ENCODE results near the gene IL22RA1.

Gene IL22RA1

DNA sequence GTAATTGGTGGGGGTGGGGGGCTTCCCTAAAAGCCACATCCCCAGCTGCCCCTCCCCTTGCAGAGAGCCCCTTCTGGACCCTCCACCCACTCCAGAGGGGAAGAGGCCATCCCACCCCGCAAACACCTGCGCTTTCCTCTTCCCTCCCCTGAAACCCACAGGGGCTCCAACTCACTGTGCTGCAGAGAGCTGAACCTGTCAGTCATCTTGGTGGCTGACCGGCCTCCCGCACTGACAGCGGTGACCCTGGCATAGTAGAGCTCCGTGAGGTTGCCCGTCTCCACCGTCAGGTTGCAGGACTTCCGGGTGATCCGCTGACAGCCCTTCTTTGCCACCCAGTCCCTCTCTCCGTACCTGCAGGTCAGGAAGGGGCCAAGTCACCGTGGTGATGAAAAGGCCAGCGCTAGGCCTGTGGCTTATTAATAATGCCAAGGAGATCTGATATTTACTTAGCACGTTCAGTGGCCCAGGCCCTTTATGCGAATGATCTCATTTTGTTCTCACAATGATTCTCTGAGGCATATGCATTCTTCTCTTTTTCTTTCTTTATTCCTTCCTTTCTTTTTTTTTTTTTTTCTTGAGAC is 5.9 kb downstream of the IL22RA1 start:
- DNase-seq: no peak

DNA sequence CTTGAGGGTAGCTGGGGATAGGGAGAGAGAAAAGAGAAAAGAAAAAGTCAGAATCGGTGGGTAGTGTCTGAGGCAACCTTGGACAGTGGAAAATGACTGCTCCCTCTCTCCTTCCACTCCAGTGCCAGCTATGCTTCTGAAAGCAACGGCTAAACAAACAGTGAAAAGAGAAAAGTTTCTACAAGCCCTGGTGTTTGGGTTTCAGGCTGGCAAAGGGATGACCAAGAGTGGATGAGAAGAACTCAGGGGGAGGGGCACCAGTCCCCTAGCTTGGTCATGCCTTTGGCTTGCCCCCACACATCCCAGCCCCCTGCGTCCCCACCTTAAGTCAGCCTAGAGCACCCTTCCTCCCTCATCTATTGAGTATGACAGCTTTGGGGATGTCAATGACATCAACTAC is 8.6 kb downstream of the IL22RA1 start:
- no peak for DNase-seq

DNA sequence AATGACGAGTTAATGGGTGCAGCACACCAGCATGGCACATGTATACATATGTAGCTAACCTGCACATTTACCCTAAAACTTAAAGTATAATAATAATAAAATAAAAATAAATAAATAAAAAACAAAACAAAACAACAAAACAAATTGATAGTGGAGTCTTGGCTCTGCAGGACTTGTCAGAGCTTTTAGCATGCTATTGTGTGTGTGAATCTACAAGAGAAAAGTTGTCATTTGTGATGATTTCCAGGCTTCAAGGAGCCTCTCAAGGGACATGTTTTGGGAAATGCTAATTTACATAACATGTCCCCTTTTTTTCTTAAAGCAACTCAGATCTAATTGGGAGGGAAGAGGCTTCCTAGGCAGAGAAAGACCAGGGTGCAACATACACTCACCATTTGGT is 9.1 kb downstream of the IL22RA1 start:
- no peak for DNase-seq

DNA sequence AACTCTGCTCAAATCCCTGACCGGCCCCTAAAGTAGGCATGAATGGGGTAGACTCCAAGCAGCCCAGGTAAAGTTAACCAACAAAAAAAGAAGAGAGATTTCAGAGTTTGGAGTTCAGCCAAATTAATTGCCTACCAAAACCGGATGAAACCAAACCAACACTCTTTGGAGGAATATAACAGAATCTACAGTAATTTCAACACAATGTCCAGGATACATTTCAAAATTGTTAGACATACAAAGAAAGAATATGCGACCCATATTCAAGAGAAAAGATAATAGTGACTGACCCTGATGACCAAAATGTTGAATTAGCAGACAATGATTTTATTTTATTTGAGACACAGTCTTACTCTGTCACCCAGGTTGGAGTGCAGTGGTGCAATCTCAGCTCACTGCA is 12.6 kb downstream of the IL22RA1 start:
- DNase-seq: no peak

DNA sequence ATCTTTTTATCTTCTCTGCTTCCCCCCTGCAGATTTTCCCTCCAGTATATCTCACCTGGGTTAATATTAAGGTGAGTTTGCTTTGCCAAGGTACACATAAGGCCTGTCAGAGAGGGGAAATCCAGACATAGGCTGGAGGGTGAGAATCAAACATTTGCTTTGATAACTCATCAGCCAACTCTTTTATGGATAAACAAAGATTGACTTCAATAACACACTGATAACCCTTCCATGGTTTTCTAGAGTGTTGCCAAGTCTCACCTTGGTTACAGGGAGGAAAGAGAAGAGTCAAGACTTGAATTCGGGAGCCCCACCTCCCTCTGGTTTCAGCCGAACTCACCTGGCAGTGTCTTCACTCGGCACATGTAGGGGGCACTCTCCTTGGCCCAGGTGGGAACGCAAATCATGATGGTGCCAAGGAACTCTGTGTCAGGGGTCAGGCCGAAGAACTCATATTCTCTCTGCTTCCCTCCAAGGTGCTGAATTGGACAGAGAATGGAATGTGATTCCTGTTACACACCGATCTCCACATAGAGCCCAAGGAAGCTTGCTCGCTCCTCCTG is 15.1 kb downstream of the IL22RA1 start:
- no peak for DNase-seq

DNA sequence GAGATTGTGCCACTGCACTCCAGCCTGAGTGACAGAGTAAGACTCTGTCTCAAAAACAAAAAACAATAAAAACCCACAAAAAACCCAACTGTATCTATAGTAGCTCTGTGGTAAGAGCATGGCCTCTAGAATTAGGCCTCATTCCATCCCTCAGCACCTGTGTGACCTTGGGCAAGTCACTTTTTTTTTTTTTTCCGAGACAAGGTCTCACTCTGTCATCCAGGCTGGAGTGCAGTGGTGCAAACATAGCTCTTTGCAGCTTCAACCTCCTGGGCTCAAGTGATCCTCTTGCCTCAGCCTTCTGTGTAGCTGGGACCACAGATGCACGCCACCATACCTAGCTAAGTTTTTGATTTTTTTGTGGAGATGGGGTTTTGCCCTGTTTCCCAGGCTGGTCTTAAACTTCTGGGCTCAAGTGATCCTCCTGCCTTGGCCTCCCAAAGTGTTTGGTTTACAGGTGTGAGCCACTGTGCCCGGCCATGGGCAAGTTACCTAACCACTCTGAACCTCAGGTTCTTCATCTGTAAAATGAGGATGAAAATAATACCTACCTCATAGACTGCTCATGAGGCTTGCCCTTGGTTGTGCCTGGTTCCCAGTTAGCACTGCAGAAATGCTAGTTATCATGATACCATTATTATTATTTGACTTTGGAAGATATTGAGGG is 15.7 kb downstream of the IL22RA1 start:
- no peak for DNase-seq

DNA sequence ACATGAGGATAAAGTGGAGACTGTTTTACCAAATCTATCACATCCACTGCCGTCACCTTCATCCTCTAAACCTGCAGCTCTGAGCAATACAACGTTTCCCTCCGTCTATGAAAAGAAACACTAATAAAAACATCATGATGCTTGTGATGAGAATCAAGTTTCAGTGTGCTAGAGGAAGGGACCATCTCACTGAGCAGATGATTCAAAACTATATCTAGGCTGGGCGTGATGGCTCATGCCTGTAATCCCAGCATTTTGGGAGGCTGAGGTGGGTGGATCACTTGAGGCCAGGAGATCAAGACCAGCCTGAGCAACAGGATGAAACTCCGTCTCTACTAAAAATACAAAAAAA is 16.3 kb downstream of the IL22RA1 start:
- no peak for DNase-seq

DNA sequence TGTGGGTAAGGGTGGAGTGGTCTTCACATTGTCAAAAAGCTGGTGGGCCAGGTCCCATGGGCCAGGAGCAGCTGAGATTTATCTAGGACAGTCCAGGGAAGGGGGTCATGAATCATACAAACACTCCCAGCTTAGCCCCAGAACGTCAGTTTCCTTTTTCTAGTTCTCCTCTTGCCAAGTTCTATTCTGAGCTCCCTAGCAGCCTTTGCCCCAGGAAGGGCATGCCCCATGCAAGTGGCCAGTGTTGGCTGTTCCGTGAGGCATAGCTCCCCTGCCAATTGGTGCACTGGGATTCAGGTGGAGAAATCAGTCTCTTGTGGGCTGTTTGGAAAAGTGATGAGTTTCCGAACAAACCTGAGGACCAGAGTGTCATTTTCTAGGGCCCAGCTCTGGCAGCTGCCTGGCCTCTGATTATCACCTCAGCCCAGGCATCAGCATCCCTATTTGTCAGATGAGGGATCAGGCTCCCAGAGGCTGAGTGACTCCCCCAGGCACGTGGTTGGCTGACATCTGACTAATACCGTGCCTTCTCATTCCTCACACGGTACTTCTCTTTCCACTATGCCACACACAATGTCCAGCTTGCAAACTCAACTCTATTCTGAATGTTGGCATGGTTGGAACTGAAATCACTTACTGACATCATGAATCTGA is 16.8 kb downstream of the IL22RA1 start:
- no peak for DNase-seq

DNA sequence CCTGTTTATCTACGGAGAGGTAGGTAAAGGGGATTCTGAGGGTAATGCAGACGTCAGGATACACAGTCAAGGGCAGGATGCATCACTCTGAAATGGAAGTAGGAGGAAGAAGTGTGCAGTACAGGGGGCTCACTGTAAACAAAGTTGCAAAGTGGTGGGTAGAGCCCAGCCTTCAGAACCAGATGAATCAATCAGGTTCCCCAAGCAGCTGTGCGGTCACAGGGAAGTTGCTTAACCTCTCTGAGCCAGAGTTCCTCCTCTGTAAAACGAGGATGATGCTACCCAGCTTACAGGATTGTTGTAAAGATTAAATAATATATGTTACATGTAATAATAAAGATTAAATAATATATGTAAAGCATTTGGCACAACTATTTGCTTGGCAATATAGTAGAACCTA is 17.5 kb downstream of the IL22RA1 start:
- no peak for DNase-seq

DNA sequence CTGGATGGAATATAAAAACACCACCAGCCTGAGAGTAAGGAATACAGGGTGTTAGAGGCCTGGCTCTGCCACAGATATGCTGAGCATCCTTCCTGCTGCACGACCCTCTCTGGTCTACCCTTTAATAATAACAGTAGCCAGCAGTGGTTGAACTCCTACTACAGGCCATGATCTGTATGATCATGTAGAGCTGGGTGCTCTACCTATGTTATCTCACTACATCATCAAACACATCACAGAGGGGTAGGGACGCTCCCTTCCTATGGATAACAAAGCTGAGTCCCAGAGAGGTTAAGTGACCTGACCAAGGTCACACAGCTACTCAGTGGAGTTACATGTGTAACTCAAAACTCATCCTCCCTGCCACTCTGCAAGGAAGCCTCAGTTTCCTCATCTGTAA is 18.0 kb downstream of the IL22RA1 start:
- DNase-seq: no peak

DNA sequence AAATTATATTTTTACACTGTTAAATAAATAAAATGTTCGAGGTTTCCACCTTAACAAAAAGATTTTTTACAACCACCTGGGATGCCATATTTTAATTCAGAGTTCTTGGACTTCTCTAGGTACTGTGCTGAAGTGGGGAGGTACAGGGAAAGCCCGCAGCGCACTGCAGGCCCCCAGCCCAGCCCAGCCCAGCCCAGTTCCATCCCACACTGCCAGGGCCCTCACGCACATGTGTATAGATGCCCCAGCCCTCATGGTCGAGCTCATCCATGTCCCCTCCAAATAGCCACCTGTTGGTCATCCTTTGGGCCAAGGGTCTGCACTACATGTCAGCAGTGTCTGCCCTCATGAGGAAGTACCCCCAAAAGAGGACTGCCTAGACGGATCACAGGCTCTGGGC is 19.3 kb downstream of the IL22RA1 start:
- no peak for DNase-seq

DNA sequence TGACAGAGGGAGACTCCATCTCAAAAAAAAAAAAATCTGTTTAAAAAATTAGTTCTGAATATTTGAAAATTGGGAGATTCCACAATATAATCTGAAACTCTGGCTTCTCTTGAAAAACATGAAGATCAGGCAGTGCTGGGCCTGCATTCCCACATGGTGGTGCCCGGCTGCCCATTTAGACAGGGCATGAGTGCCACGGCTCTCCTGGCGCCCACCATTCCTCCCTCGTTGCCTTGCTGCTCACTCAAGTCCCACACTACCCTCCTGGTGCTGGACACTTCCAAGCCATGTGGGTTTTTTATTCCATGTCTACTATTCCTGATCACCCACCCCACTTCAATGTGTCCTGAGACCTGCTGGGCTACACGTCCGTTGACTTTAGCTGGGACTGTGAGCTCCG is 20.2 kb downstream of the IL22RA1 start:
- DNase-seq: no peak

DNA sequence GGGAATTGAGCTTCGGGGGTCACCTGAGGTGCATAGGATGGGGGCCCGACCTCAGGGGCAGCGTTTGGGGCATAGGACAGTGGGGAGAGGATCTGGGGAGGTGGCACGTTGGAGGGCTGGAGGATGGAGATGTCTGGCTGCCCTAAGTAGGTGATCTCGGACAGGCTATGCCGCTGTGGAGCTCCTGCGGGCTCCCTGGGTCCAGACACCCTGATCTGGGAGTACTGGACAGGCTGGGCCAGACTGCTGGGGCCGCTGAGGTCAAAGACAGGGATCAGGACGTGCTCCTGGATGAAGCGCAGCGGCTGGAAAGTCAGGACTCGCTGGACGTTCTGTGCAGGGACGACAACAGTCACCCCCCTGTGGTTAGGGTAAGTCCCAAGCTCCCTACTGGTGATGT is 21.5 kb downstream of the IL22RA1 start:
- no peak for DNase-seq

DNA sequence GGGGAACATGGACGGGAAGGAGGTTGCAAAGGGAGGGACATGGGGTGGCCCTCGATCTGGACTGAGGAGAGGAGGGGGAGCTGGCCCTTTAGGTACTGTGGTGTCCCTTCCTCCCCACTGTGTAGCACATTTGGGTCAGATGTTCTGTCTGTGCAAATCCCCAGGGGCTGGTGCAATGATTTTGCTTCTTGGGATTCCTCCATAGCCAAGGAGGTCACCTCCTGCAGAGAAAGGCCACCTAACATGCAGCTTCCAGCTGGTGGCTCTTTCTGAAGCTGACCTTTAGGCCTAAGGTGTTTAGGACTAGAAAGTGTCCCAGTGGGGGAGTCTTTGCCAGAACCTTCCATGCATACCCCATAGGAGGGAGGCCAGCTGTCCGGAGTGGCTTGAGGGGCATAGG is 22.0 kb downstream of the IL22RA1 start:
- no peak for DNase-seq

DNA sequence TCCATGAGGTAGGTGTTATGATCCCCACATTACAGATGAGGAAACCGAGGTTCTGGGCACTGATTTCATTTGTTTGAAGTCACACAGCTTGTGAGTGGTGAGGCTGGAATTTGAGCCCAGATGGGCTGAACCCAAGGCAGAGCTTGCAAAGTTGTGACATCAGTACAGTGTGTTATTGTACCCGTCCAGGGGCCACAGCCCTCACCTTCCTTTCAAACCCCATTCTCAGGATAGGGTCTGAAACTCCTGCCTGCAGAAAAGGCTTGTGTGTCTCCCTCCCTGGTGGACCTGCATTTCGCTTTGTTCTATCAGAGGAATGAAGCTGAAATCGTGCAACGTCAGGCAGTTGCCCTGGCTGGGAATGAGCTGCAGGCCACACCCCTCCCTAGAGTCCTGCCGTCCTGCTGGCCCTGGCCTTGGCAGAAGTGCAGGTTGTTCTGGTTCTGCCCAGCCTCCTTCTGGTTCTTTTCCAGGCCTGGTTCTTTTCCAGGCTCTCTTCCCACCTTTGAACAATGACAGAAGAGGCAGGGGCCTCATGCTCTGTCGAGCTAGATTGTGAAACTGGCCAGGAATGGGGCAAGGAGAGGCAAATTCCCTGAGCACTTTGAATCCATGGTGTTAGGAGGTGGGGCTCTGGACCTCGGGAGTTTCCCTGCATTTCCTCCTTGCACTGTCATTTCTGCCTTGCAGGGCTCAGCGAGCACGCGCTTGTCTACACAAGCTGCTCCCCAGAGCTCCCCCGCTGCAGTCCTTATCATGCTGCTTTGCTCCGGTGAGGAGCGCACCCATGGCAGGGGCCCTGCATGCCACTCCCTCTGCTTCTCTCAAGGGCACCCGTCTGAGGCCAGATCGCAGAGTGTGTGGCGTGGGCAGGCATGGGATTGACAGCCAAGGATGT is 22.8 kb downstream of the IL22RA1 start:
- DNase-seq: no peak

DNA sequence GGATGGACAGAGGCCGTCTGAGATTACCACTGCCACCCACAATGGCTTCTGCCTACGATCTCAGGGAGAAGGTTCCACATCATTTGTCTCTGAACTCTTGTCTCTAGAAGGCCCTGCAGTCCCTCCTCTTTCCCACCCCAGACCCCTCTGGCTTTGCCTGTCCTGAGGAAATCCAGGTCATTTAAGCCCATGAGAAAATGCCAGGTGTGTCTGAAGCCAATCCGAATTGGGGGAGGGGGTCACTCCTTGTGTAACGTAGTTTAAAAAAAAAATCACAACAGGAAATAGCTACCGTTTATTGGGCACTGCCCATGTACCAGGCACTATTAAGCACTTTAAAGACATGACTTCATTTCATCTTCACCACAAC is 23.5 kb downstream of the IL22RA1 start:
- DNase-seq: no peak

DNA sequence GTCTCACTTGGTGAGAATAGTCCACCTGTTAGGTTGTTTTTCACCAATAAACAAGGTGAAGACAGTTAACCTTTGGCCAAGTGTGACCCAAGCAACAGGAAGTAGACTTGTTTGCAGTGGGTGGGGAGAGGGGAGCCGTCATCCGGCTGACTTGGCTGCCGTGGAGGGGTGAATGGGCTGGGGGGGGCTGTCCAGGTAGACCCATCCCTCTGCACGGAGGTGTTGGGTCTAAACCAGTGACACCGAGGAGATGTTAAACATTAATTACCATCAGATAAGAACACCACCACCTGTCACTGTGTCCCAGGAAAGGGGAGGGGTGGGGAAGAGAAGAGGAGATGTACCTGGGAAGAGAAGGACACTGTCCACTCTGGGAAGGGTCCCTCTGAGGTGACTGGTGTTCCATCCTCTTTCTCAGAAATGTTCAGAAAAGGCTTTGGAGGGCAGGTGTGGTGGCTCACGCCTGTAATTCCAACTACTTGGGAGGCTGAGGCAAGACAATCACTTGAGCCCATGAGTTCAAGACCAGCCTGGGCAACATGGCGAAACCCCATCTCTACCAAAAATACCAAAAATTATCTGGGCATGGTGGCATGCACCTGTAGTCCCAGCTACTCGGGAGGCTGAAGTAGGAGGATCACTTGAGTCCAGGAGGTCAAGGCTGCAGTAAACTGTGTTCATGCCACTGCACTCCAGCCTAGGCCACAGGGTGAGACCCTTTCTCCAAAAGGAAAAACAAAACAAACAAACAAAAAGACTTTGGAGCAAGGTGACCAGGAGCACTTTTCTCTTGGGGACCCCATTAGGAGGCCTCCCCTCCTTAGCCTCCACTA is 24.3 kb downstream of the IL22RA1 start:
- no peak for DNase-seq

DNA sequence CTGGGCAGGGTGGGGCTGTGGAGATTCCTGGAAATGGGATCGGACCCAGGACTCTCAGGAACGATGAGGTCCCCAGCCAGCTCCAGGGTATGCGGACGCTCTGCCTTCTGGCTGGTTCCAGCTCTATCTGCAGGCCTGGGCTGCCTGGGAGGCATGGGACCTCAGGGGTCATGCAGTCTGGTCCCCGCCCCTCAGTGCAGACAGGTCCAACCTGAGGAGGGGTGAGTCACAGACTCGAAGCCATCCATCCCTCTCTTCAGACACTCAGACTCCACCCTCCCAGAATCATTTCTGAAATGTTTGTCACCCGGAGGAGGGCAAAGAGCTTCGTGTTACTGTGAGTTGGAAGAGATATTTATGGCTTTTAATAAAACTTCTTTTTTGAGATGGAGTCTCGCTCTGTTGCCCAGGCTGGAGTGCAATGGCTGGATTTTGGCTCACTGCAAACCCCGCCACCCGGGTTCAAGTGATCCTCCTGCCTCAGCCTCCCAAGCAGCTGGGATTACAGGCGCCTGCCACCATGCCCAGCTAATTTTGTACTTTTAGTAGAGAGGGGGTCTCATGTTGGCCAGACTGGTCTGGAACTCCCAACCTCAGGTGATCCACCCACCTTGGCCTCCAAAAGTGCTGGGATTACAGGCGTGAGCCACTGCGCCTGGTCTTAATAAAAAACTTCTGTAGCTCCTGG is 25.1 kb downstream of the IL22RA1 start:
- no peak for DNase-seq

DNA sequence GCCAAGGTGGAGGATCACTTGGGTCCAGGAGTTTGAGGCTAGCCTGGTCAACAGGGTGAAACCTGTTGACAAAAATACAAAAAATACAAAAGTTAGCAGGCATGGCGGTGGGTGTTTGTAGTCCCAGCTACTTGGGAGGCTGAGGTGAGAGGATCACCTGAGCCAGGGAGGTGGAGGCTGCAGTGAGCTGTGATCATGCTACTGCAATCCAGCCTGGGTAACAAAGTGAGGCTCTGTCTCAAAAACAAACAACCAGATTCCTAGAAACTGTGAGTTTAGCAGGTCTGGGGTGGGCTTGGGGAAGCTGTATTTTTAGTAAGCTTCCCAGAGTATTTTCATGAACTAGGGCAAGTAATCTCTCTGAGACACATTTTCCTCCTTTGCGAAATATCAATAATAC is 25.8 kb downstream of the IL22RA1 start:
- no peak for DNase-seq

DNA sequence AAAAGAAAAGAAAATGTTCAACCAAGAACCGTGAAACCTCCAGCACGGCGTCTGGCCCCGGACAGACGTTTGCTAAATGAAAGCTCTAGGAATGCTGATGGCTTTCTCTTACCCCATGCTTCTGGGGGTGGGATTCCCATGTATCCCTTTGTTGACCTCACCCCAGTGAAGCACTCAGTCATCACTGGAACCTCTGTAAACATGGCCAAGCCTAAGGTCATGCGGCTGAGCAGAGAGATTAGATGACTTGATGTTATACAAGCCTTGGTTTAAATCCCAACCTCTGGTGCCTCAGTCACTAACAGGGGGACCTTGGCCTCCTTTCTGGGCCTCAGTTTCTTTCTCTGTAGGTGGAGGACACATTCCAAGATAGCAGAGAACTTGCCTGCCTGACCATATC is 28.2 kb downstream of the IL22RA1 start:
- DNase-seq: no peak

DNA sequence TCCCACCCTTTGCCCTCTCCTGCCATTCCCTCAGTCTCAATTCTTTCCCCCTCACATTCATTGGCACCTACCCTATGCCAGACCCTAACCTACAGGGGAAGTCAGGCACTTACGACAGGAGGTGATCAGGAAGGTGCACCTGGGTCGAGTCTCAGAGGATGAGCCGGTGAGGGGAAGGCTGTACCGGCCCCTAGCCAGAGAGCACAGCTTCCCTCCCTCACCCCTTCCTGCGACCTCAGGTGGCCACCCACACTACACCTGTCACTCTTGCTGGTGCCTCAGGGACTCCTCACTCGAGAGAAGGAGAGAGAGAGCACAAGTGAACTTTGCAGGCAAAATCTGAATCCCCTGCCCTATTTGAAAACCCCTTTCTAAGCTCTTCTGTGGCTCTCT is 29.3 kb downstream of the IL22RA1 start:
- DNase-seq: no peak

Data from stimulated activated CD4-positive, alpha-beta T cell treated with anti-CD3 and anti-CD28 coated beads, Interleukin-4, amount 100 ng/mL, for 24 hours (primary cell).